Neural progenitor cell (in vitro differentiated cells): ENCODE data around the gene POFUT2. TPM values are rescaled to one million over a fixed set of nuclear protein-coding genes. Genes with fewer than 3 reads are reported as not detected.

Experiments
- DNase-seq: peaks from one replicate; pipeline ENCODE4 v3.0.0-alpha.2; 2016; ENCODE audit warnings: low spot score
- H2AFZ ChIP-seq: fragments of 200-600 bp; sonication (generic); replicated peaks from 2 replicates; pipeline ENCODE4 v1.6.1; 2016; ENCODE audit warnings: antibody characterized with exemption
- H3F3A ChIP-seq: fragments of 200-600 bp; sonication (generic); 2 replicates; pipeline ENCODE4 v1.6.1; 2016; ENCODE audit warnings: antibody characterized with exemption, low read depth
- H3K27ac ChIP-seq: fragments of 200-600 bp; sonication (generic); 2 replicates; pipeline ENCODE4 v1.5.1; 2016; ENCODE audit warnings: mild to moderate bottlenecking
- H3K27me3 ChIP-seq: fragments of 200-600 bp; sonication (generic); 2 replicates; pipeline ENCODE4 v1.6.1; 2016; ENCODE audit warnings: mild to moderate bottlenecking, moderate library complexity
- H3K36me3 ChIP-seq: fragments of 200-600 bp; sonication (generic); 2 replicates; pipeline ENCODE4 v1.5.1; 2016
- H3K4me1 ChIP-seq: fragments of 200-600 bp; sonication (generic); 2 replicates; pipeline ENCODE4 v1.6.1; 2016; ENCODE audit warnings: mixed run types
- H3K4me2 ChIP-seq: fragments of 200-600 bp; sonication (generic); 2 replicates; pipeline ENCODE4 v1.6.1; 2016
- H3K4me3 ChIP-seq: fragments of 200-600 bp; sonication (generic); 2 replicates; pipeline ENCODE4 v1.5.1; 2016
- H3K79me2 ChIP-seq: fragments of 200-600 bp; sonication (generic); 2 replicates; pipeline ENCODE4 v1.6.1; 2016; ENCODE audit warnings: low read depth
- H3K9ac ChIP-seq: fragments of 200-600 bp; sonication (generic); 2 replicates; pipeline ENCODE4 v1.6.1; 2016
- H3K9me3 ChIP-seq: fragments of 200-600 bp; sonication (generic); 2 replicates; pipeline ENCODE4 v1.5.1; 2016; ENCODE audit warnings: low read depth
- H4K20me1 ChIP-seq: fragments of 200-600 bp; sonication (generic); 2 replicates; pipeline ENCODE4 v1.6.1; 2016; ENCODE audit warnings: low read depth
- H3K27ac Mint-ChIP-seq: 3 replicates; pipeline ENCODE4 v1.8.0; 2021; ENCODE audit warnings: mixed read lengths
- H3K27me3 Mint-ChIP-seq: 2 replicates; pipeline ENCODE4 v1.8.0; 2022; ENCODE audit warnings: low read depth, mild to moderate bottlenecking, inconsistent platforms, moderate library complexity, mixed read lengths; ENCODE audit not compliant: insufficient read depth
- H3K36me3 Mint-ChIP-seq: 3 replicates; pipeline ENCODE4 v1.8.0; 2021; ENCODE audit warnings: mixed read lengths
- H3K4me1 Mint-ChIP-seq: 3 replicates; pipeline ENCODE4 v1.8.0; 2021; ENCODE audit warnings: mixed read lengths
- H3K4me3 Mint-ChIP-seq: 3 replicates; pipeline ENCODE4 v1.8.0; 2021; ENCODE audit warnings: mild to moderate bottlenecking, moderate library complexity, mixed read lengths
- H3K9me3 Mint-ChIP-seq: 3 replicates; pipeline ENCODE4 v1.8.0; 2020; ENCODE audit warnings: mixed read lengths
- CTCF ChIP-seq: fragments of 200-600 bp; sonication (generic); IDR thresholded peaks from 2 replicates; pipeline ENCODE4 v1.5.1; 2017; ENCODE audit warnings: antibody characterized with exemption, mild to moderate bottlenecking
- EZH2 ChIP-seq: fragments of 200-600 bp; sonication (generic); IDR thresholded peaks from 2 replicates; pipeline ENCODE4 v1.6.1; 2017; ENCODE audit warnings: antibody characterized with exemption, mild to moderate bottlenecking, moderate library complexity
- EZH2phosphoT487 ChIP-seq: fragments of 200-600 bp; sonication (generic); IDR thresholded peaks from 2 replicates; pipeline ENCODE4 v1.6.1; 2017; ENCODE audit warnings: antibody characterized with exemption
- total RNA-seq: library from RNA; depleted of rRNA; stranded (reverse); fragments of >200 nt; gene quantifications from 2 replicates; pipeline ENCODE4 v1.2.3, GENCODE V29; 2015; ENCODE audit warnings: low replicate concordance

Gene POFUT2
- total RNA-seq, 1 donor from 2014 or later: 28.5 TPM

DNA sequence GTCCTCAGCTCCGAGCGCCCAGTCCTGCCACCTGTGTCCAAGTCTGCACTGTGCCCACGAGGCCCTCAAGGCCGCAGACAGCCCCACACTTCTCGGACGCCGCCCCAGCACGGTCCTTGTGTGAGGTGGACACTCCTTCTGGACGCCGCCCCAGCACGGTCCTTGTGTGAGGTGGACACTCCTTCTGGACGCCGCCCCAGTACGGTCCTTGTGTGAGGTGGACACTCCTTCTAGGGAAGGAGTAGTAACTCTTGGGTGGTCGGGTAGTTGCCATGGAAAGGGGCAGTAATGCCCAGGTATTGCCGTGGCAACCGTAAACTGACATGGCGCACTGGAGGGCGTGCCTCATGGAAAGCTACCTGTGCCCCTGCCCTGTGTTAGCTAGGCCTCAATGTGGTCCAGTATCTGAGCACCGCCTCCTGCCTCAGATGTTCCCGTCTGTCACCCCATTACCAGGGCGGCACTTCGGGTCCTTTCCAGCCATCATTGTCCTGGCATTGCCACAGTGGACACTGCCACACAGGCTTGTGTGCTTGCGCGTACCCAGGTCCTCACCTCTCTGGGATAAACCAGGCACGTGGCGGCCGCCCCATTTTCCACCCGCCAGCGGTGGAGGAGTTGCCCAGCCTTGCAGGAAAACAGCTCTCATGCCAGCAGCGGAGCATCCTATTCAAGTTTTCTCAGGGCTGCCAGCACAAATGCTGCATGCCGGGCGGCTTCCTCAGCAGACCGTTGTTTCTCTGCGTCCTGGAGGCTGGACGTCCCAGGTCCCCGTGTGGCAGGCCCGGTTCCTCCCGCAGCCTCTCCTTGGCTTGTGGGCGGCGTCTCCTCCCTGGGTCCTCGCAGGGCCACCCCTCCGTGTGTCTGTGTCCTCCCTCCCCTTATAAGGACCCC lies 40.8 kb upstream of the POFUT2 start:
- TF ChIP-seq EZH2 (no peak), CTCF (no peak), EZH2phosphoT487 (no peak)
- Mint-ChIP-seq H3K27ac (peak overlapping the region; percentile 37), H3K27me3 (peaks cover 9% of the 10 kb centered on the region), H3K4me3 (no peak overlapping the region), H3K9me3 (no peaks in the 10 kb centered on the region), H3K4me1 (peaks cover 31% of the 10 kb centered on the region), H3K36me3 (no peaks in the 10 kb centered on the region)
- Histone ChIP-seq H3K79me2 (no peaks in the 10 kb centered on the region), H3K27me3 (no peaks in the 10 kb centered on the region), H2AFZ (no peak overlapping the region), H3K36me3 (no peaks in the 10 kb centered on the region), H4K20me1 (no peaks in the 10 kb centered on the region), H3K9me3 (no peaks in the 10 kb centered on the region), H3K4me3 (no peak overlapping the region), H3K9ac (no peak overlapping the region), H3K4me2 (no peak overlapping the region), H3K4me1 (peaks cover 23% of the 10 kb centered on the region), H3F3A (peaks cover 3% of the 10 kb centered on the region), H3K27ac (no peak overlapping the region)
- DNase-seq: no peak

- peak overlapping the region; percentile 49 for H3K4me3 Mint-ChIP-seq
Observed at GRCh38 chr21:45327441-45328197, 39.9 kb upstream of the POFUT2 start.

DNA sequence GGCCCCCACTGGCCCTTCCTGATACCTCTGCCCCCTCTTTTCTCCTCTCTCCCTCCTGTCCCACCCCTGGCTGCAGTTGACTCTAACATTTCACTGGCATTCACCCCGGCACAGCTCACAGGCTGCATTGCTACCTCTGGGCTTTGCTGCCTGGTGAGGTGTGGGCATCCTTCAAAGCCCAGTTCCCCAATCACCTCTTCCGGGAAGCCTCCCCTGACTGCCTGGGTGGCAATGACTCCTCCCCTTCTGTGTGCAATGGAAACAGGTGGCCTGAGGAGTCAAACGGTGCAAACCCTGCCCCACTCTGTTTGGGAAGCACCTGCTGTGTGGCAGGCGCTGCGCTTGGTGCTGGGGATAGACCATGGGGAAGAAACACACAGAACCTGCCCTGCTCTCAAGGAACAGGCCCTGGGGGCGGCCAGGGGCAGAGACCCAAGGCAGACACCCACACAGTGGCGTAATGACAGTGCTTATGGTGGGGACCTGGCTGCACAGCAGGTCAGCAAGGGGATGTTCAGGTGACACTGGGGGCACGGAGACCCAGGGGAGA lies 39.3 kb upstream of the POFUT2 start:
- Mint-ChIP-seq H3K27ac (no peak overlapping the region), H3K9me3 (no peaks in the 10 kb centered on the region), H3K4me1 (peaks cover 23% of the 10 kb centered on the region), H3K4me3 (peak overlapping the region; percentile 49), H3K36me3 (no peaks in the 10 kb centered on the region), H3K27me3 (peaks cover 9% of the 10 kb centered on the region)
- Histone ChIP-seq H3K79me2 (no peaks in the 10 kb centered on the region), H3K4me3 (no peak overlapping the region), H2AFZ (no peak overlapping the region), H4K20me1 (no peaks in the 10 kb centered on the region), H3K36me3 (no peaks in the 10 kb centered on the region), H3K9me3 (no peaks in the 10 kb centered on the region), H3K4me1 (peaks cover 26% of the 10 kb centered on the region), H3K4me2 (no peak overlapping the region), H3F3A (peaks cover 3% of the 10 kb centered on the region), H3K27ac (no peak overlapping the region), H3K9ac (no peak overlapping the region), H3K27me3 (no peaks in the 10 kb centered on the region)
- no peak for DNase-seq
- TF ChIP-seq EZH2phosphoT487 (no peak), EZH2 (no peak), CTCF (no peak)

More at GRCh38 chr21:45327441-45328197, 39.9 kb upstream of the POFUT2 start:
- Histone ChIP-seq H3K36me3 (no peaks in the 10 kb centered on the region), H3K27me3 (no peaks in the 10 kb centered on the region), H3K9me3 (no peaks in the 10 kb centered on the region), H3K4me3 (no peak overlapping the region), H3K27ac (no peak overlapping the region), H3K79me2 (no peaks in the 10 kb centered on the region), H3F3A (peaks cover 3% of the 10 kb centered on the region), H3K4me2 (no peak overlapping the region), H4K20me1 (no peaks in the 10 kb centered on the region), H3K4me1 (peaks cover 29% of the 10 kb centered on the region), H2AFZ (no peak overlapping the region), H3K9ac (no peak overlapping the region)
- H3K9me3 Mint-ChIP-seq: no peaks in the 10 kb centered on the region
- no peak for DNase-seq
- TF ChIP-seq EZH2phosphoT487 (no peak), CTCF (no peak), EZH2 (no peak)
- H3K36me3 Mint-ChIP-seq: no peaks in the 10 kb centered on the region
- peaks cover 9% of the 10 kb centered on the region for H3K27me3 Mint-ChIP-seq
- H3K4me1 Mint-ChIP-seq: peaks cover 25% of the 10 kb centered on the region
- no peak overlapping the region for H3K27ac Mint-ChIP-seq
